HCT116 (cell line): Measurements from ENCODE around the gene HUS1.

Source experiments
- ATF3 ChIP-seq: IDR thresholded peaks from 2 replicates; pipeline ENCODE4 v1.6.1; 2012
- CEBPB ChIP-seq: IDR thresholded peaks from 2 replicates; pipeline ENCODE4 v1.6.1; 2012; ENCODE audit warnings: low read depth
- CTCF ChIP-seq, 3 experiments: fragments of 200-600 bp in 1 of 3; sonication (generic) in 1 of 3; IDR thresholded peaks in 2 of 3; conservative IDR thresholded peaks in 1 of 3; 2 replicates each; pipeline ENCODE4 v1.5.1; 2012 to 2017; ENCODE audit warnings: low read depth in 2 of 3, low read length in 2 of 3, antibody characterized with exemption in 1 of 3, borderline replicate concordance in 1 of 3, control low read depth in 1 of 3, mild to moderate bottlenecking in 1 of 3, mixed read lengths in 1 of 3, mixed run types in 1 of 3, moderate library complexity in 1 of 3; ENCODE audit not compliant: insufficient read depth in 1 of 3
- EZH2 ChIP-seq: fragments of 200-600 bp; sonication (generic); IDR thresholded peaks from 2 replicates; pipeline ENCODE4 v1.6.1; 2017; ENCODE audit warnings: antibody characterized with exemption, mixed run types
- EZH2phosphoT487 ChIP-seq: fragments of 200-600 bp; IDR thresholded peaks from 2 replicates; pipeline ENCODE4 v1.6.1; 2018; ENCODE audit warnings: antibody characterized with exemption, borderline replicate concordance
- JUND ChIP-seq: IDR thresholded peaks from 2 replicates; pipeline ENCODE4 v1.6.1; 2012
- MAX ChIP-seq: IDR thresholded peaks from 2 replicates; pipeline ENCODE4 v1.6.1; 2012
- POLR2A ChIP-seq: IDR thresholded peaks from 2 replicates; pipeline ENCODE4 v1.7.0; 2011; ENCODE audit warnings: borderline replicate concordance; ENCODE audit not compliant: insufficient read depth, insufficient read length; ENCODE audit errors: extremely low read depth
- POLR2AphosphoS5 ChIP-seq: IDR thresholded peaks from 2 replicates; pipeline ENCODE4 v1.6.1; 2011; ENCODE audit warnings: mild to moderate bottlenecking, low read depth, low read length, moderate library complexity
- RAD21 ChIP-seq: IDR thresholded peaks from 2 replicates; pipeline ENCODE4 v1.6.1; 2012; ENCODE audit warnings: low read depth, mild to moderate bottlenecking
- REST ChIP-seq: IDR thresholded peaks from 2 replicates; pipeline ENCODE4 v1.6.1; 2012; ENCODE audit warnings: low read depth
- ZNF274 ChIP-seq: fragments of 200-500 bp; sonication (Bioruptor generic); IDR thresholded peaks from 2 replicates; pipeline ENCODE4 v1.6.1; 2014; ENCODE audit warnings: mild to moderate bottlenecking, low read depth, low read length, inconsistent platforms

GRCh38 chr7:47938574-47939165, 40.7 kb downstream of the HUS1 start:
- TF ChIP-seq REST (no peak), EZH2phosphoT487 (no peak), CTCF (IDR thresholded peaks at IDR 0.05 in 2 of 3, conservative IDR thresholded peaks at IDR 0.05 in 1 of 3; ENCODE audit: borderline replicate concordance in 1 of 3, insufficient read depth in 1 of 3, low read depth in 2 of 3, low read length in 2 of 3) (0 out of 6 replicates have a peak, but pooled peaks of 2 of the 3 experiments have one; percentile 10 to 14), ATF3 (no peak), POLR2AphosphoS5 (no peak), EZH2 (no peak), CEBPB (no peak), ZNF274 (no peak), POLR2A (no peak), JUND (no peak), RAD21 (peak; percentile 43), MAX (no peak)
